Epithelial cell of esophagus (primary cell): Measurements from ENCODE around the gene MEOX1.
A peak's percentile ranks its signal among the peaks of the same experiment; 100 is the strongest.

Experiments
- DNase-seq: peaks from one replicate; pipeline ENCODE4 v3.0.0; 2010; ENCODE audit warnings: low read depth
- H3K4me3 ChIP-seq: 2 replicates; pipeline ENCODE4 v1.5.1; 2011; ENCODE audit warnings: mild to moderate bottlenecking, low read length, control low read depth
- CTCF ChIP-seq: IDR thresholded peaks from 2 replicates; pipeline ENCODE4 v1.5.1; 2011; ENCODE audit warnings: low read depth, mild to moderate bottlenecking, low read length, control low read depth, inconsistent platforms; ENCODE audit not compliant: insufficient read depth; ENCODE audit errors: missing control alignments

MEOX1 gene

GRCh38 chr17:43616029-43616351 is 45.7 kb downstream of the MEOX1 start:
- DNase-seq, result no peak
- H3K4me3 ChIP-seq, result no peak overlapping the region
- no peak for TF ChIP-seq CTCF

GRCh38 chr17:43615330-43616028 is 46.2 kb downstream of the MEOX1 start:
- H3K4me3 ChIP-seq, result no peak overlapping the region
- TF ChIP-seq CTCF, result no peak
- peak; percentile 92 for DNase-seq

GRCh38 chr17:43614561-43614960 is 47.2 kb downstream of the MEOX1 start:
- no peak for TF ChIP-seq CTCF
- H3K4me3 ChIP-seq, result no peak overlapping the region
- no peak for DNase-seq

- no peak overlapping the region for H3K4me3 ChIP-seq
- peak; percentile 27 for DNase-seq
- no peak for TF ChIP-seq CTCF
These were observed 47.8 kb downstream of the MEOX1 start for GRCh38 chr17:43613917-43614316.

- no peak for DNase-seq
- TF ChIP-seq CTCF, result no peak
- H3K4me3 ChIP-seq, result no peak overlapping the region
These were observed 49.2 kb downstream of the MEOX1 start for GRCh38 chr17:43612515-43612914.

- no peak for DNase-seq
- no peak overlapping the region for H3K4me3 ChIP-seq
- TF ChIP-seq CTCF, result no peak
These were observed 50.3 kb downstream of the MEOX1 start for GRCh38 chr17:43611230-43611969.

- no peak overlapping the region for H3K4me3 ChIP-seq
- no peak for TF ChIP-seq CTCF
- DNase-seq, result no peak
These were observed 51.9 kb downstream of the MEOX1 start for GRCh38 chr17:43609613-43610385.
